Stimulated activated CD8-positive, alpha-beta memory T cell treated with anti-CD3 and anti-CD28 coated beads, Interleukin-4, amount 100 ng/mL, for 24 hours (primary cell): ENCODE data around the gene ST3GAL5.

ENCODE experiments used
- DNase-seq: peaks from one replicate; pipeline ENCODE4 v3.0.0-alpha.2; 2020; ENCODE audit warnings: low read depth

The ST3GAL5 gene

DNA sequence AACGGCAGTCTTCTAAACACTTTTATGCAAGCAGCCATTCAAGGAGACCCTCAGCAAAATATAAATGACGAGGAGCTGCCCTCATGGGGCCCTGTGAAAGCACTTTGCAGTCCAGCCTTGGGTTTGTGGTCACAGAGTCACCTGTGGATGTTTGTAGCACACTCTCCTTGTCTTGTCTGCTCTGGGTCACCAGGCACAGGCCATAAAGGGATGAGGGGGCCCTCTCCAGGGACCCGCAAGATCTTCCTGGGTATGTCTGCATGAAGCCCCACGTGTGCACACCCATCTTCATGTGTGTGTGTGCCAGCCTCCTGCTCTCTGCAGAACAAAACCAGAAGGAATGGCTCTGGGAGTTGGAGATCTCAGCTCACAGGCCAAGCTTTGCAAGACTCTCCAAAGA lies 98.8 kb downstream of the ST3GAL5 start:
- DNase-seq = no peak

DNA sequence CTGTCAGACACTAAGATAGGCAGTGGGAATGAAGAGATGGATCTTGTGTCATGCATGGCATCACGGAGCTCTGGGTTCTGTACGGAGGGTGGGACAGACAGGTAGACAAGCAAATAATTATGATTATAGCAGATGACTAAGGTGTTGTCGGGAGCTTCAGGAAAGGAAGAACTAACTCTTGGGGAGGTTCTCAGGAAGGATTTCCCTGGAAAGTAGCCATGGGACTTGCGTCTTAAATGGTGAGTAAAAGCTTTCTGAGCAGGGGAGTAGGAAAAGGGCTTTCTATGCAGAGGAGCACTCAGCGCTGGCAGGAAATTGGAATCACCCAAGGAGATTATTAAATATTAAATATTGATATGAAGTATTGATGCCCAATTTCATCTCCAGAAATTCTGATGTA lies 99.5 kb downstream of the ST3GAL5 start:
- no peak for DNase-seq

DNA sequence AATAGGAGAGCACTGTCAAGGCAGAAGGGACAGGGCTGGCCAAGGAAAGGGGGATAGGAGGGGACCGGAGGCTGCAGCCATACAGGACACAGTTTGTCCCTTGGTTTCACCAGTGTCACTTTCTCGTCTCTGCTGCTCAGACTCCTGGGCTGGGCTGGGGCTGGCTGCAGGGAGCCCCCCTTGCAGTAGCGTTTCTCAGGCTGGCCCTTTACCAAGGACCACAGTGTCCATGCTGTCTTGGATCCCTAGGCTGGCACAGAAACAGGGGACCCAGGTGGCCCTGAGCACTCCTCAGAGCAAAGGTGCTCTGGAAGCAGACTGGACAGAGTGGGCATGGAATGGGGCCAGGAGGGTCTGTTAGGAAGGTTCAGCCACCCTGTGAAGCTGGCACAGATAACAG lies 100.2 kb downstream of the ST3GAL5 start:
- no peak for DNase-seq

DNA sequence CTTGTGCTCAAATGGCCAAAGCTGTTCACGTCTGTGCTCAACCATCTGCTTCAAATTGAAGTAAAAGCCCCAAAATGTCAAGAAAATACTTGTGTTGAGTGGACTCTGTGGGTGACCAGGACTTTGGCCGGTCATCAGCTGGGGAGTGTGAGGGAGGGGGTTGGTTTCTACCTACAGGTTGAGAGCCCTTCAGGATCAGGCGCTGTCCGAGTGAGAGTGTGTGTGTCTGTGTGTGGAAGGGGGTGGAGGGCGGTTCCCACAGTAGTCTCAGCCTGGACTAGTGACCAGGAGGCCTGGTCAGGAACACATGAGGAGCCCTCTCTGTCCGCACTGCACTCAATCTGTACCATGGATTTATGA lies 100.8 kb downstream of the ST3GAL5 start:
- DNase-seq = no peak

DNA sequence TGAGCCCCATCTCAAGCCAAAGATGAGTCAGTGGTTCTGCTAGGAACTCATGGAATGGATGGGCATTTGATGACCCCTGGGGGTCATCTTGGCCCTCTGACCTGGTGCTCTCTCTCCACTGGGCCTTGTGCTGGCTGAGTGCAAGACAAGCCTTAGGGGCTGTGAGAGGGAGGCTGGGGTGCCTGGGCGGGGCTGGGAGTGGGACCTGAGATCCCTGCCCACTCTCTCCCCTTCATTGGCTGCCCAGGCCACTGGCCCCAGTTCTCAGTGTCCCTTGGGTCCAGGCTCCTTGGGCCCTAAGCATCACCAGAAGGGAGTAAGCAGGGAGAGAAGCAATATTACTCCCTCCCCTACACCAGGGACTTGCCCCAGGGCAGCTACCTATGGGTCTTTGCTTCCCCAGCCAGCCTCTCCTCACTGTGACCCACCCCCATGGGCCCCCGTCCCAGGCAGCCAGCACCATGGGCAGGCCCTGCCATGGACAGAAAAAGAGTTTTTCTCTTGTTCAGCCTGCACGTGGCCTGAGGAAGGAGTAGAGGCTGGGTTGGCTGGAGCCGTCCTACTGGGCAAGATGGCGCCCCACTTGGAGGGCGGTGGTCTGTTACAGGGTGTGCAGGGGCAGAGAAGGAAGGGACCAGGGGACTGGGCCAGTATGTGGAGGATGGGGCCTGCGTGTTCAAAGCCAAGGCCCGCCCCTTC lies 101.4 kb downstream of the ST3GAL5 start:
- no peak for DNase-seq
